ENCODE results near the gene TINAGL1.

TINAGL1 gene

DNA sequence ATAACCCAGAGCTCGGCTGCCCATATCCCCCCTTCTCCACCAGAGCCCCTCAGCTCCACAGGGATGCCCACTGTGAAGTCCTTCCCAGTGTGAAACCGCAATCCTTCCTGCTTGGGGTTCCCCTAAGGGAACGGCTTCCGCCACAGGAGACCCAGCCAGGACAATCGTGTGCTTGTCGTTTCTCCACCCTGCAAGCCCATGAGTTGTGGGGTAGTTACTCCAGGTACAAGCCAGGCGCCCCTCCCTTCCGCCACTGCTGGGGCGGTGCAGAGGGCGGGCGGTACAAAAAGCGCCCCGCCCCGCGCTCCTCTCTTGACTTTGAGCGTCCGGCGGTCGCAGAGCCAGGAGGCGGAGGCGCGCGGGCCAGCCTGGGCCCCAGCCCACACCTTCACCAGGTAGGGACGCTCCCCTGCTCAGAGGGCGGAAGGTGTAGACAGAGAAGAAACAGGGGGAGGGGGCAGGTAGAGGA lies at the start of gene TINAGL1:
Gene TINAGL1, plus strand, starts transcription at position 315 of the 469 bp plus-strand sequence. CDS start 634 bp downstream, outside the sequence.
- no peak for DNase-seq

DNA sequence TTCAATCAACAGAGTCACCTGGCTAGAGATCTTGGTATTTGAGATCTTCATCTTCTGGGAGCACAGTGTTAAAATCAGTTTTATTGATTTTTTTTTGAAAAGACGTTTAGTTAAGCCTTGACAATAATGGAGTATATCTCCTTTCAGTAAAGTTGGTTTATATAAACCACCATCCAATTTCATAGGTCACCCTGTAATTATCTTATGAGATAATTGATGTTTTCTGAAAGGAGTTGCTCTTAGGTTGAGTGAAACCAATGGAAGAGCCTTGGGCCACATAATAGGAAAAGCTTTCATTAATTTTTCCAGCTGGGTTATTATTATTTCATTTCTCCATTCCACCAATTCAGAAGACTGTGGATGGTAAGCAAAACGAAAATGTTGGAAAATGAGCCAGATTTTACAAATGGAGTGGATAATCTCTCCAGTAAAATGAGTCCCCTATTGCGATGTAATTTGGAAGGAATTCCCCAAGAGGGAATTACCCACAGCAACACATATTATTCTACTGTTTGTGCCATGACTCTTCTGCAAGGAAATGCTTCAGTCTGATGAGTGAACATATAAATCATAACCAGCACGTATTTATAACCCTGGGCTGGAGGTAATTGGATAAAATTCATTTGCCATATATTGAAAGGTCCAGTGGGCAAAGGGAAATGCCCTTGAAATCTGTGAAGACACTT lies 46.2 kb upstream of the TINAGL1 start:
- DNase-seq, result no peak

GRCh38 chr1:31531177-31531999 lies 44.9 kb upstream of the TINAGL1 start:
- no peak for DNase-seq

DNA sequence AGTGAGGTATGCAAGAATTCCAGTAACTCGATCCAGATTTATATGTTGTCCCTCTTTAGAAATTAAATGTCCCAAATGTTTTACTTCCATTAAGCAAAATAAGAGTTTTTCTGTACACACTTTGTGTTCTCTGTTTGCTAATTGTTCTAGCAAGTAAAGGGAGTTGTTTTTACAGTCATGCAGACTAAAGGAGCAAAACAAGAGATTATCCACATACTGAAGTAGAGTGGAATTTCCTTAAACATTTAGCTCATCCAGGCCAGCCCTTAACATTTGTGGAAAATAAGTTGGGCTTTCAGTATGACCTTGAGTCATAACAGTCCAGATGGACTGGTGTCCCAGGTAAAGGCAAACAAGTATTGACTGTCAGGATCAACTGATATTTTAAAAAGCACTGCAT lies 44.1 kb upstream of the TINAGL1 start:
- no peak for DNase-seq

DNA sequence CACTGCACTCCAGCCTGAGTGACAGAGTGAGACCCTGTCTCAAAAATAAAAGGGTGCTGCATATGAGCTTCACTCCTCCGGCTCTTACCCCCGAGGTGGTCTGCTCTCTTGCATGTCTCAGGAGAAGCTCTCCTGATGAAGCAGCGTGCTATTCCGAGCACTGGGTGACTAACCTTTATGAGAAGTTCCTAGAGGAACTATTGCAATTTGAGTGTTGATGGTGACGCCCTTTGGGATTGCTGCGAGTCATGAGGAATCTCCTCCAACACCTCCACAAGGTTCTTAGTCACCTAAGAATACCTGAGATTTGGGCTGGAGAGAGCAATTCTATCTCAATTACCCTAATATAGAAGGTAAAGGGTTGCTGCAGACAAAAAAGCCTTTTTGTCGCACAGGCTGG lies 40.8 kb upstream of the TINAGL1 start:
- DNase-seq, result no peak

DNA sequence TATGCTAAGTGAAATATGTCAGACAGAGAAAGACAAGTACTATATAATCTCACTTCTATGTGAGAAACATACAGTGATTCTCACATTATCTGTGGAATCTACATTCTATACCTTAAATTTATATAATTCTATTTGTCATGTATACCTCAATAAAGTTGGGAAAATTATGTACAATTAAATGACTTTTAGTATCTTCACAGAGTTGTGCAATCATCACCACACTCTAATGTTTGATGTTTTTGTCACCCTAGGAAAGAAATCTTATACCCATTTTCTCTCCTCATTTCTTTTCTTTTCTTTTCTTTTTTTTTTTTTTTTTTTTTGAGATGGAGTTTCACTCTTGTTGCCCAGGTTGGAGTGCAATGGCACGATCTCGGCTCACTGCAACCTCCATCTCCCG lies 37.0 kb upstream of the TINAGL1 start:
- DNase-seq, result no peak

- DNase-seq, result no peak
Measured at GRCh38 chr1:31541194-31541593, 35.1 kb upstream of the TINAGL1 start.

GRCh38 chr1:31545927-31546540 lies 30.3 kb upstream of the TINAGL1 start:
- DNase-seq, result no peak

DNA sequence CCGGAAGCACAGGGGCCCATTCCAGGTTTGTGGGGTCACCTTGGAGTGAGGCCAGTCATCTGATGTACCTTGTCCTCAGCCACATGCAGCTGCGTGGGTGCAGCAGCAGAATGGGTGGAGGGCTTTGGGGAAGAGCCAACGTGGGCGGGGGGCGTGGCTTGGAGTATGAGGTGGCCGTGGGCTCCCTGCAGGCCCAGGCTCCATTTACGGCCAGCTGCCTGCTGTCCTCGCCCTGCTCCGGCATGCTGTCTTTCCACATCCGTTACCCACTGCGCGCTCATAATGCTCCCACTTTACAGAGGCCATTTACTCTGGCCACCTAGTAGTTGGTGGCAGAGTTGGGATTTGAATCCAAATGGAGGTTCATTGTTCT lies 27.8 kb upstream of the TINAGL1 start:
- no peak for DNase-seq

GRCh38 chr1:31548907-31549808 lies 27.2 kb upstream of the TINAGL1 start:
- peak; percentile 94 for DNase-seq

- no peak for DNase-seq
Measured at GRCh38 chr1:31549809-31550620, 26.3 kb upstream of the TINAGL1 start.

DNA sequence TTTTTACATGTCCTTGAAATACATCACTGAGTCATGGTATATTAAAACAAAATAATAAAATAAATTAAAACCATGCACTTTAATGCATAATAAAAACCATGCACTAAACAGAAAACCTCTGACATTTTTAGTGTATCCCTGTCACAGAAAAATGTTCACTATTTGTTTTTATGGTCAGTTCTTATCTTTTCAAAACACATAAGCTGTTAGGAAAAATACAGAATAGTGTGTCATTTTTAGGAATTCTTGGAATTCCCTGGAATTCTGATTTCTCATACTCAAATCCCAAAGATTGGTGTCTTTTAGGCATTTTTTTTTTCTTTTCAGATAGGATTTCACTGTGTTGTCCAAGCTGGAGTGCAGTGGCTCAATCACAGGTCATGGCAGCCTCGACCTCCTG lies 25.1 kb upstream of the TINAGL1 start:
- DNase-seq, result no peak

- DNase-seq, result no peak
Measured at GRCh38 chr1:31552489-31552888, 23.8 kb upstream of the TINAGL1 start.

DNA sequence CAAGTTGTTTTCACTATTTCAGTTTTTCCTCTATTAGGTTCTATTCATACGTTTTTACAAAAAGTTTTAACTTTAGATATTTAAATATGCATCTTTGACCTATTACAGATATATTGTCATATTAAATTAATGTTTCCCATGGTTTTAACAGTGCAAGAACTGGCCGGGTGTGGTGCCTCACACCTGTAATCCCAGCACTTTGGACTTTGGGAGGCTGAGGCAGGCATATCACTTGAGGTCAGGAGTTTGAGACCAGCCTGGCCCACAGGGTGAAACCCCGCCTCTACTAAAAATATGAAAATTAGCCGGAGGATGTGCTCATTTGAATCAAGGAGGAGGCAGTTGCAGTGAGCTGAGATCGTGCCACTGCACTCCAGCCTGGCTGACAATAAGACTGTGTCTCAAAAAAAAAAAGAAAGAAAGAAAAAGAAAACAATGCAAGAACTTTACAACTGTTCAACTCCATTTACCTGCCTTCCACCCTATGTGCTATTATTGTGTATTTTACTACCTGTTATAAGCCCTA lies 19.8 kb upstream of the TINAGL1 start:
- no peak for DNase-seq

GRCh38 chr1:31559715-31560114 lies 16.6 kb upstream of the TINAGL1 start:
- no peak for DNase-seq

DNA sequence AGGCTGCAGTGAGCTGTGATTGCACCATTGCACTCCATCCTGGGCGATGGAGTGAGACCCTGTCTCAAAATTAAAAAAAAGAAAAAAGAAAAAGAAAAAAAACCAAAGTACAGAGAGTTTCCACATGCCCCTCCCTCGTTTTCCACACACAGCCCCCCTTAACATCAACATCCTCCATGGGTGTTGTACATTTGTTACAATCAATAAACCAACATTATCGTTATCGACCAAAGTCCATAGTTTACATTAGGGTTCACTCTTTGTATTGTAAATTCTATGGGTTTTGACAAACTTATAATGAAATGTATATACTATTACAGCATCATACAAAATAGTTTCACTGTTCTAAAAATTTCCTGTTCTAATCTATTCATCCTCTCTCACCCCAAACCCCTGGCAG lies 15.9 kb upstream of the TINAGL1 start:
- no peak for DNase-seq

DNA sequence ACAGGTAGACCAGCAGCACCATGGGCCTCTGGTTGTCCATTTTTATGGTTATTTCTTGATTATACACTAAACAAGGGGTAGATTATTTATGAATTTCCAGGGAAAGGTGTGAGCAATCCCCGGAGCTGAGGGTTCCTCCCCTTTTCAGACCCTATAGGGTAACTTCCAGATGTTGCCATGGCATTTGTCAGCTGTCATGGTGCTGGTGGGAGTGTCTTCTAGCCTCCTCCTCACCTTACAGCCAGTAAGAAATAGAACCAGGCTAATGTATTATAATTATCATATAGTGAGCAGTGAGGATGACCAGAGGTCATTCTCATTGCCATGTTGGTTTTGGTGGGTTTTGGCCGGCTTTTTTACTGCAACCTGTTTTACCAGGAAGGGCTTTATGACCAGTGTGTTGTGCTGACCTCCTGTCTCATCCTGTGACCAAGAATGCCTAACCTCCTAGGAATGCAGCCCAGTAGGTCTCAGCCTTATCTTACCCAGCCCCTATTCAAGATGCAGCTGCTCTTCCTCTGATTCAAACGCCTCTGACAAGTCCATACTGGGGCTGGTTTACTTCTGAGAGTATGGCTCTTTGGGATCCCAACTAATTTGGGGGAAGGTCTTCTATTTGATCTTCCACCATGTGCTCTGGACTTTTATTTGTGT lies 13.5 kb upstream of the TINAGL1 start:
- DNase-seq, result no peak

DNA sequence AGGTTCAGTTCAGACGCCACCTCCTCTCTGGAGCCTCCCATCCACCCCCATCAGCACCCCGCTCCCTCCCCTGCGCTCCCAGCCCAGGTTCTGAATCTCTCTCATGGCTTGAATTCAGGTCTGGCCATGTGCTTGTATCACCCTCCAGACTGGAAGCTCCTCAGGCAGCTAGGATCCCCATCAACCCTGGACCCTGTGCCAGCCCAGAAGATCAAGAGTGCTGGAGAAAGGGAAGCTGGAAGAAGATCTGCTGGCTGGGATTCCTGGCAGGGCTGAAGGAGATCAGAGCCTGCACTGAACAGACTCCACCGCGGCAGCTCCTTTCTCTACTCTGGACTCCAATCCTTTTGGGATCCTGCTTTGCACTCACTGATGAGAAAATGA lies 11.7 kb upstream of the TINAGL1 start:
- no peak for DNase-seq

GRCh38 chr1:31567956-31568570 lies 8.3 kb upstream of the TINAGL1 start:
- no peak for DNase-seq

DNA sequence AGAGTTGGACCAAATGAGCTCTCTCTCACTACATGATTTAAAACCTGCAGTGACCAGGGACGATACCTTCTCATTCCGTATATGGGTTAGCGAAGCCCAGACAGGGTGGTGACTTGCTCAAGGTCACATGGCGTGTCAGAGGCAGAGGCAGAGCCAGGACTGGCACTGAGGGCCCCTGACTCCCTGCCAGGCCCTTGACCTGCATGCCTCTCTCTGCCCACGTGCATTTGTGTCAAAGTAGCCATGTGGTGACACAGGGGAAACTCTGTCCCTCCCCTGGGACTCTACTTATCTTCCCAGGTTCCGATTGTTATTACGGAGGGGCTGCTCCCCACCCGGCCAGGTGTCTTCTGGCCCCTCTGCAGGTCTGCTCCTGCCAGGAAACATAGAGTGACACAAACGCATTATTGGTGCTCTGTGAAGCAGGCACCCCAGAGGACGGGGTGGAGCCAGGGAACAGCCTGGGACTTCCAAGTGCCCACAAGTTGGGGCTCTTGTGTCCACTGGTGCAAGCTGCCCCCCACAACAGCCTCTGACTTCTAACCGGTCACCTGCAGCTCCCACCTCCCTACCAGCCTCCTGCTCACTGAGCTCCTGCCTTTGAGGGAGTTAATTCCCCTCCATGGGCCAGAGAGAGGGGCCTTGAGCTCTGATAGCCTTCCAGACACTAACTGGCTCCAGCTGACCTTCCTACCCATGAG lies 7.3 kb upstream of the TINAGL1 start:
- no peak for DNase-seq
